Smooth muscle cell (in vitro differentiated cells): ENCODE measurements around the gene CTNNA3. TPM values are rescaled to one million over a fixed set of nuclear protein-coding genes. Genes with fewer than 3 reads are reported as not detected.

Experiments used
- DNase-seq: peaks from one replicate; lab custom pipeline; 2025; ENCODE audit not compliant: unreplicated experiment; lab: John Stamatoyannopoulos, UW
- H2AFZ ChIP-seq: fragments of 200-600 bp; sonication (generic); 2 replicates; pipeline ENCODE4 v1.6.0; 2016; ENCODE audit warnings: antibody characterized with exemption, low read depth, mild to moderate bottlenecking
- H3F3A ChIP-seq: fragments of 200-600 bp; sonication (generic); 2 replicates; pipeline ENCODE4 v1.6.0; 2017; ENCODE audit warnings: antibody characterized with exemption, low read depth
- H3K27ac ChIP-seq: fragments of 200-600 bp; sonication (generic); 2 replicates; pipeline ENCODE4 v1.5.1; 2016; ENCODE audit warnings: low read depth, mild to moderate bottlenecking
- H3K27me3 ChIP-seq: fragments of 200-600 bp; sonication (generic); 2 replicates; pipeline ENCODE4 v1.6.1; 2016; ENCODE audit warnings: low read depth, mild to moderate bottlenecking
- H3K36me3 ChIP-seq: fragments of 200-600 bp; sonication (generic); 2 replicates; pipeline ENCODE4 v1.5.1; 2016; ENCODE audit warnings: low read depth
- H3K4me1 ChIP-seq: fragments of 200-600 bp; sonication (generic); 2 replicates; pipeline ENCODE4 v1.5.1; 2016; ENCODE audit warnings: low read depth
- H3K4me2 ChIP-seq: fragments of 200-600 bp; sonication (generic); 2 replicates; pipeline ENCODE4 v1.6.0; 2016; ENCODE audit warnings: mild to moderate bottlenecking
- H3K4me3 ChIP-seq: fragments of 200-600 bp; sonication (generic); 2 replicates; pipeline ENCODE4 v1.5.1; 2016; ENCODE audit warnings: mild to moderate bottlenecking
- H3K79me2 ChIP-seq: fragments of 200-600 bp; sonication (generic); 2 replicates; pipeline ENCODE4 v1.6.0; 2016; ENCODE audit warnings: low read depth, mild to moderate bottlenecking
- H3K9ac ChIP-seq: fragments of 200-600 bp; sonication (generic); 2 replicates; pipeline ENCODE4 v1.6.0; 2016; ENCODE audit warnings: low read depth
- H3K9me3 ChIP-seq: fragments of 200-600 bp; sonication (generic); replicated peaks from 2 replicates; pipeline ENCODE4 v1.5.1; 2016; ENCODE audit warnings: low read depth
- H4K20me1 ChIP-seq: fragments of 200-600 bp; sonication (generic); 2 replicates; pipeline ENCODE4 v1.6.0; 2016; ENCODE audit warnings: low read depth
- CTCF ChIP-seq: fragments of 200-600 bp; sonication (generic); IDR thresholded peaks from 2 replicates; pipeline ENCODE4 v1.5.1; 2017; ENCODE audit warnings: borderline replicate concordance, mild to moderate bottlenecking, antibody characterized with exemption; ENCODE audit not compliant: insufficient read depth, poor library complexity, severe bottlenecking
- WGBS: methylation state at CpG from one replicate; pipeline ENCODE4 v1.1.7; 2016; ENCODE audit warnings: low lambda C conversion rate; 5-methylcytosine and 5-hydroxymethylcytosine counted together
- polyA plus RNA-seq: library from polyadenylated mRNA; unstranded; fragments of >200 nt; fragmentation: Nextera tagmentation; extraction: Ambion mirVana; gene quantifications from 2 replicates; pipeline ENCODE4 v1.2.1, GENCODE V29; 2016
- total RNA-seq: library from RNA; depleted of rRNA; stranded (reverse); fragments of >200 nt; gene quantifications from 2 replicates; pipeline ENCODE4 v1.2.3, GENCODE V29; 2014

Gene CTNNA3
- total and polyA plus RNA-seq, 2 experiments from 2014 or later, result 1.3 TPM; not detected in 1

- no peak for DNase-seq
- peak; percentile 64 for TF ChIP-seq CTCF
- Histone ChIP-seq H3K4me3 (no peak overlapping the region), H3K9me3 (no peaks in the 10 kb centered on the region), H3K79me2 (no peaks in the 10 kb centered on the region), H3K27me3 (no peaks in the 10 kb centered on the region), H3K4me1 (no peaks in the 10 kb centered on the region), H3K36me3 (no peaks in the 10 kb centered on the region), H2AFZ (no peak overlapping the region), H3F3A (no peaks in the 10 kb centered on the region), H3K27ac (no peak overlapping the region), H3K4me2 (no peak overlapping the region), H4K20me1 (no peaks in the 10 kb centered on the region), H3K9ac (no peak overlapping the region)
- 36% methylated on average over 2 of the region's 2 CpGs for WGBS
These were observed 389.3 kb downstream of the CTNNA3 start for GRCh38 chr10:67306588-67307205.

- Histone ChIP-seq H3K4me3 (no peak overlapping the region), H3K4me2 (no peak overlapping the region), H2AFZ (no peak overlapping the region), H4K20me1 (no peaks in the 10 kb centered on the region), H3K9ac (no peak overlapping the region), H3K4me1 (no peaks in the 10 kb centered on the region), H3K79me2 (no peaks in the 10 kb centered on the region), H3K9me3 (no peaks in the 10 kb centered on the region), H3F3A (no peaks in the 10 kb centered on the region), H3K27me3 (no peaks in the 10 kb centered on the region), H3K27ac (no peak overlapping the region), H3K36me3 (no peaks in the 10 kb centered on the region)
- 94% methylated on average over 3 of the region's 3 CpGs for WGBS
- no peak for TF ChIP-seq CTCF
- no peak for DNase-seq
These were observed 393.3 kb downstream of the CTNNA3 start for GRCh38 chr10:67302701-67303100.

GRCh38 chr10:67299761-67300160 lies 396.2 kb downstream of the CTNNA3 start:
- no peak overlapping the region for H3K4me3 ChIP-seq
- no peak overlapping the region for H2AFZ ChIP-seq
- H3K79me2 ChIP-seq, result no peaks in the 10 kb centered on the region
- H3F3A ChIP-seq, result no peaks in the 10 kb centered on the region
- no peak overlapping the region for H3K4me2 ChIP-seq
- DNase-seq, result no peak
- H3K9me3 ChIP-seq, result no peaks in the 10 kb centered on the region
- no peak overlapping the region for H3K27ac ChIP-seq
- TF ChIP-seq CTCF, result no peak
- WGBS, result 89% methylated on average over 1 of the region's 1 CpG
- no peaks in the 10 kb centered on the region for H3K27me3 ChIP-seq
- no peaks in the 10 kb centered on the region for H4K20me1 ChIP-seq
- H3K36me3 ChIP-seq, result no peaks in the 10 kb centered on the region
- H3K4me1 ChIP-seq, result no peaks in the 10 kb centered on the region
- no peak overlapping the region for H3K9ac ChIP-seq

- Histone ChIP-seq H3K36me3 (no peaks in the 10 kb centered on the region), H3K4me1 (no peaks in the 10 kb centered on the region), H4K20me1 (no peaks in the 10 kb centered on the region), H2AFZ (no peak overlapping the region), H3F3A (no peaks in the 10 kb centered on the region), H3K9me3 (no peaks in the 10 kb centered on the region), H3K27ac (no peak overlapping the region), H3K27me3 (no peaks in the 10 kb centered on the region), H3K79me2 (no peaks in the 10 kb centered on the region), H3K4me2 (no peak overlapping the region), H3K4me3 (no peak overlapping the region), H3K9ac (no peak overlapping the region)
- 92% methylated on average over 4 of the region's 4 CpGs for WGBS
- no peak for DNase-seq
- no peak for TF ChIP-seq CTCF
These were observed 398.3 kb downstream of the CTNNA3 start for GRCh38 chr10:67297637-67298181.
